Inflammatory macrophage (primary cell): Measurements from ENCODE around the gene ZBED1.
"Not testable (repeated sequence)": the region's sequence is repeated elsewhere in the genome, so short reads cannot be mapped to it uniquely, and the experiment has no call there.

ENCODE experiments used
- DNase-seq, 2 donors: peaks; one replicate each; pipeline ENCODE4 v3.0.0-alpha.2; 2020 to 2022

ZBED1 gene

DNA sequence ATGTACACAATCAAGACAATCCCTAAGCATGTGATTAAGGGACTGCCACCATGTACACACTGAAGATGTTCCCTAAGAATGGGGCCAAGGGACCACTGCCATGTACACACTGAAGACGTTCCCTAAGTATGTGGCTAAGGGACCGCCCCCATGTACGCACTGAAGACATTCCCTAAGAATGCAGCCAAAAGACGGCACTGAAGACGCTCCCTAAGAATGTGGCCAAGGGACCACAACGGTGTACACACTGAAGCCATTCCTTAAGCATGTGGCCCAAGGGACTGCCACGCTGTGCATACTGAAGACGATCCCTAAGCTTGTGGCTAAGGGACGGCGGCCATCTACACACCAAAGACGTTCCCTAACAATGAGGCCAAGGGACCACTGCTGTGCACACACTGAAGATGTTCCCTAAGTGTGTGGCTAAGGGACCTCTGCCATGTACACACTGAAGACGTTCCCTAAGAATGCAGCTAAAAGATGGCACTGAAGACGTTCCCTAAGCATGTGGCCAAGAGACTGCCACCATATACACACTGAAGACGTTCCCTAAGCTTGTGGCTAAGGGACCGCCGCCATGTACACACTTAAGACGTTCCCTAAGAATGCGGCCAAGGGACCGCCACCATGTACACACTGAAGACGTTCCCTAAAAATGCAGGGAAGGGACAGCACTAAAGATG, 26.4 kb downstream of the ZBED1 start:
- no peak for DNase-seq

- DNase-seq = not testable (repeated sequence)
Measured at GRCh38 chrX:2473064-2473463, 27.7 kb downstream of the ZBED1 start.

DNA sequence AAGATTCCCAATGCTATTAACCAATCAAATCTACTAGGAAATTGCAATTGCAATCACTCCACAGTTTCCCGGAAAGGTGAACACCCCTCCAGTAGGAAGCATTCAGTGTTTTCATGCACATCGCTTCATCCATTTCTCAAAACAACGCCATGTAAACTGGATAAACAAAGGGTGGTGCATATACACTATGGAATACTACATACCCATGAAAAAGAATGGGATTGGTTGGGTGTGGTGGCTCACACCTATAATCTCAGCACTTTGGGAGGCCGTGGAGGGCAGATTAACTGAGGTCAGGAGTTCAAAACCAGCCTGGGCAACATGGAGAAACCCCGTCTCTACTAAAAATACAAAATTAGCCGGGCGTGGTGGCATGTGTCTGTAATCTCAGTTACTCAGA, 29.1 kb downstream of the ZBED1 start:
- DNase-seq = no peak

GRCh38 chrX:2471126-2471525, 29.6 kb downstream of the ZBED1 start:
- DNase-seq = not testable (repeated sequence)

DNA sequence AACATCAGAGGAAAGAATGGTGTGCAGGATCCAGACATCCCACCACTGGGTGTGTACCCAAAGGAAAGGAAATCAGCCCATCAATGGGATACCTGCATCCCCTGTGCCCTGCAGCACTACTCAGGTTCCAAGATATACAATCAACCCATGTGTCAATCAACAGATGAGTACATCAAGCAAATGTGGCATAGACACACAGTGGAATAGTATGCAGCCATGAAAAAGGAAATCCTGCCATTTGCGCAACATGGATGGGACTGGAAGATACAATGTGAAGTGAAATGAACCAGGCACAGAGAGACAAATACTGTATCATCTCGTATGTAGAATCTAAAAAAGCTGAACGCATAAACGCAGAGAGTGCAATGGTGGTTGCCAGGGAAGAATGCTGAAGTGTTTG, 30.9 kb downstream of the ZBED1 start:
- DNase-seq = not testable (repeated sequence)

- no peak for DNase-seq
Measured at GRCh38 chrX:2469196-2469685, 31.5 kb downstream of the ZBED1 start.

GRCh38 chrX:2468261-2469195, 32.2 kb downstream of the ZBED1 start:
- DNase-seq = no peak

- no peak for DNase-seq
Measured at GRCh38 chrX:2466876-2467656, 33.7 kb downstream of the ZBED1 start.

DNA sequence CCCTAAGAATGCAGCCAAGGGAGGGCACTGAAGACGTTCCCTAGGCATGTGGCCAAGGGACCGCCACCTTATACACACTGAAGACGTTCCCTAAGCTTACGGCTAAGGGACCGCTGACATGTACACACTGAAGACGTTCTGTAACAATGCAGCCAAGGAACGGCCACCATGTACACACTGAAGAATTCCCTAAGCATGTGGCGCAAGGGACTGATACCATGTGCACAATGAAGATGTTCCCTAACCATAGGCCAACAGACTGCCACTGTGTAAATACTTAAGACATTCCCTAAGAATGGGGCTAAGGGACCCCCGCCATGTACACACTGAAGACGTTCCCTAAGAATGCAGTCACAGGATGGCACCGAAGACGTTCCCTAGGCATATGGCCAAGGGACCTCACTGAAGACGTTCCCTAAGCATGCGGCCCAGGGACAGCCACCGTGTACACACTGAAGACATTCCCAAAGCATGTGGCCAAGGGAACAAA, 36.1 kb downstream of the ZBED1 start:
- DNase-seq = no peak

GRCh38 chrX:2463973-2464676, 36.7 kb downstream of the ZBED1 start:
- DNase-seq = no peak

GRCh38 chrX:2463481-2463880, 37.3 kb downstream of the ZBED1 start:
- DNase-seq = not testable (repeated sequence)

GRCh38 chrX:2462780-2463179, 38.0 kb downstream of the ZBED1 start:
- no peak for DNase-seq

DNA sequence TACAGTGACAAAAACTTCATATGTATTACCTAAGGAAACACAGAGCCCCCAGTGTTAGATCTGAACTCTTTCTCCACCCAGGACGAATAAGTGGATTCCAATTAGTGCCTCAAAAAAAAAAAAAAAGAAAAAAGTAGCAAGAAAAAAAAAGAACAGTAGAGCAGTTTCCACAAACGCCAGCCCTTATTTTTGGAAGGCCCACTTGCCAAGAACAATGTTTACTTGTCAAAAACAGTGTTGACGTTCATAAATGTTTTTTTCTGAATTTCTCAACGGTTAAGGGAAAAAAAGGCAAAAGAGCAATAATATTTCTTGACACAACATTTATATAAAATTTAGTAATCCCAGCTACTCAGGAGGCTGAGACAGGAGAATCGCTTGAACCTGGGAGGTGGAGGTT, 38.7 kb downstream of the ZBED1 start:
- DNase-seq = no peak

DNA sequence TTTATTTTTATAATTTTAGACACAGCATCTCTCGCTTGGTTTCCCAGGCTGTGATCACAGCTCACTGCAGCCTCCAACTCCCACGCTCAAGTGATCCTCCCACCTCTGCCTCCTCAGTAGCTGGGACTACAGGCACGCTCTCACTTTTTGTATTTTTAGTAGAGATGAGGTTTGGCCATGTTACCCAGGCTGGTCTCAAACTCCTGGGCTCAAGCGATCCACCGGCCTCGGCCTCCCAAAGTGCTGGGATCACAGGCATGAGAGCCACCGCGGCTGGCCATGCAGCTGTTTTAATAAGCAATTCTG, 39.1 kb downstream of the ZBED1 start:
- DNase-seq = no peak

DNA sequence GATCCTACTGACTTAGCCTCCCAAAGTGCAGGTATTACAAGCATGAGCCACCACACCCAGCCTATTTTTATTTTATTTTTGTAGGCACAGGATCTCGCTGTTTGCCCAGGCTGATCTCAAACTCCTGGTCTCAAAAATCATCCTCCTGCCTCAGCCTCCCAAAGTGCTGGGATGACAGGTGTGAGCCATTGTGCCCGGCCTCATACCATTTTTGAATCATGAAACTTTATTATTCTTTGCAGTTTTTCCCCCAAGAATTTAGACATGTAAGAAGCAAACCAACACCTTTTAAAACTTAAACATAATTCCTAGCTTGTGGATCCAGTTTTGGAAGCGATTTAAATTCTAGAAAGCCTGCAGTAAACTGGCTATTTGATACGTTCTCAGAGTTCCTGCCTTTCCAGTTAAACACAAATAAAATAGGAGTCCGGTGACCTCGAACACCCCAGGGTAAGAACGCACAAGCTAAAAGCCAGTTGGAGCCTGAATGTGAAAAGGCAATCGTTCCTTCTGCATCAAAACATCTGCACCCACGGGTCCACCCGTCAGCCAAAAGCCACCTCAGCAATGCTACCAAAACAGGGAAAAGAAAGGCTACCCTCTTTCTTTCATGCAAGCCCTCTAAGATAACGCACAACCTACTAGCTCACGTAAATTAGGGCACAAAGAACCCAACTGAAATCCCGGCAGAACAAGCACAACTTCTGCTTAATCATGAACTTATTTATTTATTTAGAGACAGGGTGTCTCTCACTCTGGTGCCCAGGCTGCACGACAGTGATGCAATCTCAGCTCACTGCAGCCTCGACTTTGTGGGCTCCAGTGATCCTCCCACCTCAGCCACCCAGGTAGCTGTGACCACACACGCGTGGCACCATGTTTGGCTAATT, 39.7 kb downstream of the ZBED1 start:
- not testable (repeated sequence) for DNase-seq

DNA sequence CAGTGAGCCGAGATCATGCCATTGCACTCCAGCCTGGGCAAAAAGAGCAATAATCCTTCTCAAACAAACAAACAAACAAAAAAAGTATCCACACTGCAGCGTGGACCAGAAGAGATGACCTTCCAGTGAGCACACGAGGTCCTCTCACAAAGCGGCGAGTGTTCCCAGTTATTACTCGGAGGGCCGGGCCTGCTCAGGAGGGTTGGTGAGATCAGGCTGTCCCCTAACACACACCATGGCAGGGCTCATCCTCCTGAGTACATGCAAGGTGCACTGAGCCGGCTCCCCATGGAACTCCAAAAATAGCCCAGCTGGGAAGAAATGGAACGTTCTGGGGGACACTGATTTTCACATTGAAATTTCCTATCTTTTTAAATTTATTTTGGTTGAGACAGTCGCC, 40.7 kb downstream of the ZBED1 start:
- not testable (repeated sequence) for DNase-seq

GRCh38 chrX:2458309-2458708, 42.5 kb downstream of the ZBED1 start:
- DNase-seq = no peak

GRCh38 chrX:2457289-2458133, 43.3 kb downstream of the ZBED1 start:
- no peak for DNase-seq

DNA sequence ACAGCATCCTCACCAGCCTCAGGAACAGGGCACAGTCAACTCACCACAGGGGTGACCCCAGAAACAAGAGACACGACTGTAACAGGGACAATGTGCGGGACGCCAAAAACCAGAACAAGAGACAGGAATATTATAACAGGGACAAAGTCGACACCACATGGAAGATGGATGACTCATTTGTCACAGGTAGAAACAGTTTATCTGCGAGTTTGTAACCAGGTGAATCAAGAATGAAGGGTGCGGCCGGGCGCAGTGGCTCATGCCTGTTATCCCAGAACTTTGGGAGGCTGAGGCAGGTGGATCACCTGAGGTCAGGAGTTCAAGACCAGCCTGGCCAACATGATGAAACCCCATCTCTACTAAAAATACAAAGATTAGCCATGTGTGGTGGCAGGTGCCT, 44.7 kb downstream of the ZBED1 start:
- DNase-seq = not testable (repeated sequence)

DNA sequence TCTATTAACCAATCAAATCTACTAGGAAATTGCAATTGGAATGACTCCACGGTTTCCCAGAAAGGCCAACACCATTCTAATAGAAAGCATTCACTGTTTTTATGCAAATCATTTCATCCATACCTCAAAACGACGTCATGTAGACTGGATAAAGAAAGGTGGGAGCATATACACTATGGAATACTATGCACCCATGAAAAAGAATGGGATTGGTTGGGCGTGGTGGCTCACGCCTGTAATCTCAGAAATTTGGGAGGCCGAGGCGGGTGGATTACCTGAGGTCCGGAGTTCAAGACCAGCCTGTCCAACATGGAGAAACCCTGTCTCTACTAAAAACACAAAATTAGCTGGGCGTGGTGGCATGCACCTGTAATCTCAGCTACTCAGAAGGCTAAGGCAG, 46.2 kb downstream of the ZBED1 start:
- not testable (repeated sequence) for DNase-seq
